Activated CD8-positive, alpha-beta memory T cell treated with anti-CD3 and anti-CD28 coated beads, Interleukin-2, amount 50 U/mL, for 1 hour (primary cell): ENCODE data around the gene CHN1.

Experiments used
- DNase-seq: peaks from one replicate; pipeline ENCODE4 v3.0.0-alpha.2; 2020; ENCODE audit errors: extremely low read depth

The CHN1 gene

GRCh38 chr2:175010848-175011254 lies 5.7 kb upstream of the CHN1 start:
- DNase-seq, result no peak

- no peak for DNase-seq
Measured at GRCh38 chr2:175009917-175010621, 4.9 kb upstream of the CHN1 start.

GRCh38 chr2:175008801-175009495 lies 3.8 kb upstream of the CHN1 start:
- no peak for DNase-seq

GRCh38 chr2:175008009-175008408 lies 2.8 kb upstream of the CHN1 start:
- no peak for DNase-seq

GRCh38 chr2:175007510-175007909 lies 2.3 kb upstream of the CHN1 start:
- DNase-seq, result no peak

- DNase-seq, result no peak
Measured at GRCh38 chr2:175006281-175006680, 1.1 kb upstream of the CHN1 start.

- DNase-seq, result no peak
Measured at GRCh38 chr2:175005733-175006264, 618 bp upstream of the CHN1 start.

- DNase-seq, result no peak
Measured at GRCh38 chr2:175004730-175004979, 526 bp downstream of the CHN1 start.

GRCh38 chr2:175003875-175004729 lies 1.1 kb downstream of the CHN1 start:
- no peak for DNase-seq

- DNase-seq, result no peak
Measured at GRCh38 chr2:175002547-175003274, 2.5 kb downstream of the CHN1 start.

- no peak for DNase-seq
Measured at GRCh38 chr2:175001566-175001965, 3.6 kb downstream of the CHN1 start.

- no peak for DNase-seq
Measured at GRCh38 chr2:174997110-174997509, 8.1 kb downstream of the CHN1 start.

GRCh38 chr2:174996622-174997021 lies 8.6 kb downstream of the CHN1 start:
- DNase-seq, result no peak

- DNase-seq, result no peak
Measured at GRCh38 chr2:174994381-174994780, 10.8 kb downstream of the CHN1 start.

- no peak for DNase-seq
Measured at GRCh38 chr2:174992886-174993285, 12.3 kb downstream of the CHN1 start.

- no peak for DNase-seq
Measured at GRCh38 chr2:174985614-174986013, 19.6 kb downstream of the CHN1 start.

- no peak for DNase-seq
Measured at GRCh38 chr2:174984561-174984960, 20.6 kb downstream of the CHN1 start.

- DNase-seq, result no peak
Measured at GRCh38 chr2:174981331-174981730, 23.9 kb downstream of the CHN1 start.

- no peak for DNase-seq
Measured at GRCh38 chr2:174979996-174980395, 25.2 kb downstream of the CHN1 start.

GRCh38 chr2:174977364-174977763 lies 27.8 kb downstream of the CHN1 start:
- no peak for DNase-seq

- no peak for DNase-seq
Measured at GRCh38 chr2:174974131-174974530, 31.1 kb downstream of the CHN1 start.

GRCh38 chr2:174972924-174973323 lies 32.3 kb downstream of the CHN1 start:
- DNase-seq, result no peak
